GM18951 (cell line): Measurements from ENCODE around the gene KLC4.
"Not testable (repeated sequence)": the region's sequence is repeated elsewhere in the genome, so short reads cannot be mapped to it uniquely, and the experiment has no call there.

Experiments used
- POLR2A ChIP-seq: IDR thresholded peaks from 4 replicates; pipeline ENCODE4 v1.6.1; 2011; ENCODE audit warnings: mild to moderate bottlenecking; ENCODE audit not compliant: insufficient read length, insufficient read depth; ENCODE audit errors: extremely low read depth
- in situ Hi-C: fragments of 300-500 bp; cut with MboI; formaldehyde crosslinking; loops from one replicate; pipeline ENCODE4 v1.12.0; 2022; ENCODE audit warnings: low sequenced_read_pairs, mixed read lengths, inconsistent platforms; ENCODE audit not compliant: unreplicated experiment

The KLC4 gene

DNA sequence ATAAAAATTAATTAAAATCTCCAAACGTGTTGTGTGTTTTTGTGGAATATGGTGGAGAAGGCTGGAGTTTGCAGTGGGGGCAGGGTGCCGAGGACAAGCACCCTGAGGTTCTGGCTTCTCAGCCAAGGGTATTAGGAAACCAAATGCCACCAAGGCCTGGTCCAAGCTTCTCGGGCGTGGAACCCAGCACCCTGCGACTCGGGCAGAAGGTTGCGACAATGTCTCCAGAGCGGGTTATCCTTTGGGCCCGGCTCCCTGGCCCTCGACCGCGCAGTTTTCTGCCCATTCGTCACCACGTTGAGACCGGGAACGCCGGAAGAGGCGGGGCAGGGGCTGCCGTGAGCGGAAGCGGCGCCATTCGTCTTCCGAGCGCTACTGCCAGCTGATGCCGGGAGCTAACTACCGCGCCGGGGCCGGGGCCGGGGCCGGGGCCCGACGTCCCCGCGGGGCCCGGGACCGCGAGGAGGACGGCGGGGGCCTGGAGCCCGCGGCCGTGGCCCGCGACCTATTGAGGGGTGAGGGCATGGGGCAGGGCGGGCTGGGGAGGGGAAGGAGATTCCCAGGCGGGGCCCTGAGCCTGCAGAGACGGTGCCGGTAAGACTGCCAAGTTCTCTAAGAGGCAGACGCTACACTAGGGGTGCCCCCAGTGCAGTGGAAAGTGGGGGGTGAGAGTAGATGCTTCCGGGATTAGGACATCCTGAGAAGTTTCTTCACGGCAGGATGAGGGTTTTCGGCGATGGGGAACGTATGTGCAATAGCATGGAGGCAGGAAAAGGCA lies 38.0 kb upstream of the KLC4 start, which contains the start of gene RRP36:
Gene RRP36, plus strand, starts transcription at position 354 of the 778 bp plus-strand sequence. Its CDS starts 32 bp downstream, at position 386.
- in situ Hi-C loops = no loop called here
- TF ChIP-seq POLR2A = peak; percentile 72

DNA sequence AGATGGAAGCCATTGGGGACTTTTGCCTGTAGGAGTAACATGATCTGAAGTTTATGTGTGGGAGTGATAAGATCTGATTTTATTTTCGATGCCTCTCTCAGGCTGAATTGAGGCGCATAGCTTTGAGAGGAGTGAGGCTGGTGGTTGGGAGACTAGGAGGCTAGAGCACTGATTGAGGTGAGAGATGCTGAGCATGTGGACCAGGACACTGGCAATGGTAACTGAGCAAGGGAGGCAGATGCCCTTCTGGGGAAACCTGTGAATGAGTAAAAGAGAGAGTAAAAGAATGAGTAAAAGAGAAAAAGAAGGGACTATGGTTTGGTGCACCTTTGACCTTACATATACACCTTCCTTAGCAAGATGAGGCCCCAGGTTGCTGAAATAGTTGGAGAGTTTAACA lies 35.0 kb upstream of the KLC4 start:
- in situ Hi-C loops = no loop called here
- TF ChIP-seq POLR2A = no peak

DNA sequence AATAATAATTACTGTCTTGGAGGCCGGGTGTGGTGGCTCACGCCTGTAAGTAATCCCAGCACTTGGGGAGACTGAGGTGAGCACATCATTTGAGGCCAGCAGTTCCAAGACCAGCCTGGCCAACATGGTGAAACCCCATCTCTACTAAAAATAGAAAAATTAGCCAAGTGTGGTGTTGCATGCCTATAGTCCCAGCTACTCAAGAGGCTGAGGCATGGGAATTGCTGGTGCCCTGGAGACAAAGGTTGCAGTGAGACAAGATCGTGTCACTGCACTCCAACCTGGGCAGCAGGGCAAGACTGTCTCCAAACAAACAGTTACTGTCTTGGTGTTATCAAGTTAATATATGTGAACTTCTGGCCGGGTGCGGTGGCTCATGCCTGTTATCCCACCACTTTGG lies 33.1 kb upstream of the KLC4 start:
- in situ Hi-C loops = no loop called here

DNA sequence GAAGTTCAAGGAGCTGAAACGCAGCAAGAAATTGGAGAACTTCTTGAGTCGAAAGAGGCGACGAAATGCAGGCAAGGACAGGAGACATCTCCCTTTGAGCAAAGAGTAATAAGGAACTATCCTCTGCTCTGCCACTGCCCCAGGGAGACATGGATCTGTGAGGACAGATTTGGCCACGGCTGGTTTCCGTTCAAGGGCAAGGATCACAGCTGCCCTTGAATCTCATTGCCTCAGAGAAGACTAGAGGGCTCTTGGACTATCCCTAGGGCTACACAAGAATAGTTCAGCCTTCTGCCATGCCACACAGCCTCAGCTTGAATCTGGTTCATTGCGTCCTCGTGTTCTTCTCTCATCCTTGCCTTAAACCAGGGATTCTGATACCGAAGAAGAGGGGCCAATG lies 30.3 kb upstream of the KLC4 start:
- in situ Hi-C loops = no loop called here
- no peak for TF ChIP-seq POLR2A

More for the DNA sequence above, 33.1 kb upstream of the KLC4 start:
- TF ChIP-seq POLR2A = no peak

DNA sequence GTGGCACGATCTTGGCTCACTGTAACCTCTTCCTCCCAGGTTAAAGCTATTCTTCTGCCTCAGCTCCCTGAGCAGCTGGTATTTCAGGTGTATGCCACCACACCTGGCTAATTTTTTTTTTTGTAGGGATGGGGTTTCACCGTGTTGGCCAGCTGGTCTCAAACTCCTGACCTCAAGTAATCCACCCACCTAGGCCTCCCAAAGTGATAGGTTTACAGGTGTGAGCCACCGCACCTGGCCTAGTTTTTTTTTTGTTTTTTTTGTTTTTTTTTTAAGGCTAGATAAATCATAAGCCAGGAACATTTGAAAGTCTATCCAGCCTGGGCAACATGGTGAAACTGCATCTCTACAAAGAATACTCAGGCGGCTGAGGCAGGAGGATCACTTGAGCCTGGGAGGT lies 27.1 kb upstream of the KLC4 start:
- TF ChIP-seq POLR2A = no peak
- in situ Hi-C loops = no loop called here

DNA sequence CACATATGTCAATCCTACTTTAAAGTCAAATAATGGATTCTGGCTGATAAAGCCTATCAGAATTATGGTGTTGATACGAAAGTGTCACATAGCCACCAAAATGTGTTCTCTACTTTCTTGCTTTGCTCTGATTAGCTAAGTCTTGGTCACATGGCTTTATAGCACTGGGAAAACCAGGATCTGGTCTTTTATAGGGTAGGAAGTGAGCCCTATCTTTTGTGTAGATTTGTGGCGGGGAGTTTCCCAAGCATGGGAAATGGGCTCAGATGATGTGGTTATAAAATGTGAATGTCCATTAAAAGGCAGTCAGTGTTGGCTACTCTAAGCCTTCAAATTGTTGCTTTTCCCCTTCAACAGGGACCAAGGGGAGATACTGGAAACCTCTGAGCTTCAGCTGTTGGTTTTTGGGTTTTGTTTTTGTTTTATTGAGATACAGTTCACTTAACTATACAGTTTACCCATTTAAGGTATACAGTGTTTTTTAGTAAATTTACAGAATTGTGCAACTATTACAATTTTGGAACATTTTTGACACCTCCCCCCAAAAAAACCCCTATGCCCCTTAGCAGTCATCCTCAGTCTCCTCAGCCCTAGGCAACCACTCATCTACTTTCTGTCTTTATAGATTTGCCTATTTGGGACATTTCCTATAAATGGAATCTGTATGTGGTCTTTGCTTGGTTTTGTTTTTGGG lies 25.8 kb upstream of the KLC4 start:
- no peak for TF ChIP-seq POLR2A
- in situ Hi-C loops = no loop called here

DNA sequence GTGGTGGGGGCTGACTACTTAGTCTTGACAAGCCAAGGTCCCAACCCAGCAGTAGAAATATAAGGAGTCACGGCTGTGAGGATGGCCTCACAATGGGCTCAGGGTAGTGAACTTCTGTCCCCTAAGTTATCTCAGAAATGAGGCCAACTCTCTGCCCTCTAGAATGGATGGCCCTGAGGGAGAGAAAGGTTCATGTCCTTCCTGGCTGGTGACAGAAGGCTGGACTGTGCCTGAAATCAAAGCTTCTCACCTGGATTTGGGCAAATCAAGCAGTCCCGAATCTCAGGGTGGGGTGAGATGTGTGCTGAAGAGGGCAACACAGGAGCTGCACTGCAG lies 25.3 kb upstream of the KLC4 start:
- TF ChIP-seq POLR2A = no peak

DNA sequence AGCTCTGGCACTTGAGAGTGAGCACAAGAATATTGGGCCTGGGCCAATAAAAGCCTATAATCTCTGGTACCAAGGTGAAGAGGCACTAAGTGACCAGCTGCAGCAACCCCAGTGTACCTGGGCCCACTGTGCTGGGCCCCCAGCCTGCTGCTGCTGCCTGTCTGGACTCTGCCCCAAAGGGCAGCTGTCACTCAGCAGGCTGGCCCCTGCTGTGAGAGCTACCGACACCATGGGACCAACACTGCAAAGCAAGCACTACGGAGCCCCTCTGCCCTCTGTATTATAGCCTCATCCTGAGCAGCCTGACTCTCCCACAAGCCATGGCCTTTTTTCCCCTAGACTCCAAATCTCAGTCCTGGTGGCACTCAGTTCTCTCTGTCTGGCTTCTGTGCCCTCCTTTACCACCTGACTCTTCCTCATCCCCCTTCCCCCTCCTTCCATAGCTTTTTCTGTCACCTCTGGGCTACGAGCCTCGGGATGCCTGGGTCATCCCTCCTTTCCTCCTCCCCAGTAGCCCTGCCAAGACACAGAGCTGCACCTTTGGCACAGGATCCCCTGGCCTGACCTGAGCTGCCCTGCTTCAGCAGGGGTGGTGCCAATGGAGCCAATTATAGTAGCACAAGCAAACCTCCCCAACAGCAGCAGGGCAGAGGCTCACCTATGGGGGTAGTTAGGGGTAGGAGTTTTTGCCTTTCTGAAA lies 23.8 kb upstream of the KLC4 start:
- TF ChIP-seq POLR2A = no peak
- in situ Hi-C loops = no loop called here

More for the DNA sequence above, 25.3 kb upstream of the KLC4 start:
- in situ Hi-C loops = no loop called here

DNA sequence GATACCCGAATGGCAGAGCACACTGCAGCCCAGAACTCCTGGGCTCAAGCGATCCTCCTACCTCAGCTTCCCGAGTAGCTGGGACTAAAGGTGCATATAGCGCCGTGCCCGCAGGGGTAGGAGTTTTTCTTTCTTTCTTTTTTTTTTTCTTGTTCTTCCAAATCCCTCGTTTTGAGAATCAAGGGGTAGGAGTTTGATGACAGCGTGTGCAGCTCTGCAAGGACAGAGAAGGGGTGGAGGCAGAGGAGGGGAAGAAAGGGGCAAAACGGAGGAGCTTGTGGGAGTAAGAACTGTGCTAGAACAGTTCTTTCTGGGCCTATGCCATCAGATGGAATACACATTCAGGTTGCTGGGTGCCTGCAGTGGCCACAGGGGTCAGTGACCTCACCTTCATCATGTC lies 22.7 kb upstream of the KLC4 start:
- TF ChIP-seq POLR2A = no peak
- in situ Hi-C loops = no loop called here

DNA sequence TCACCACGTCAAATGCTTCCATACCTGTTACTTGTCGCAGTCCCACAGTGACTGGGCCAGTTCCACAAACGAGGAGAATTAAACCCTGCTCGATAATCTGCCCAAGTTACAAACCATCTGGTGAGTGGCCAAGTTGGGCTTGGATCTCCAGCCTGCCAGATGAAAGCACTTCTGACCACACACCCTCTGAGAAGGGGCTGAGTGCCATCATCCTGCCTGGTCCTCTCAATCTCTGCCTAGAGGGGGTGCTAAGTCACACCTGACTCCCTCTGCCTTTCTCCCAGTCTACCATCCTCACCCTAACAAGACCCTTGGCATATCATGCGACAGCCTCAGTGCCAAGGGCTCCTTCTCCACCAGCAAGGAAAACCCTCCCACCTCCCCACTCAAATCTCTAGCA lies 22.2 kb upstream of the KLC4 start:
- no peak for TF ChIP-seq POLR2A
- in situ Hi-C loops = no loop called here

DNA sequence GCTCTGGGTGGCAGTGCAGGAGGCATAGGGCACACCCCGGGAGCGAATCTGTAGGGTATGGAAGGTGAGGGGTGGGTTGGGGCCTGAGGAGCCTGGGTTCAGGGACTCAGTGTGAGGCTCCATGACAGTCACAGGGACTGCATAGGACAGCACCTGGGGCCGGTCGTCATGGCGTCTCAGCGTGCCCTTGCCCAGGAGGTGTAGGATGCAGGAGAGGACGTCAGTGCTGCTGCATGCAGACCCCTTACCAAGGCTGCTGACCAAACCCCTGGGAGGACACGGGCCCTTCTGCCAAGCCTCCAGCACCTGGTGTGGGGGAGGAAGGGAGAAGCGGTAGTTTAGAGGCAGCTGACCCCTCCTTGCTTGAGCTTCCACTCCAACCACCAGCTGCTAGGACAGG lies 21.7 kb upstream of the KLC4 start:
- in situ Hi-C loops = no loop called here
- no peak for TF ChIP-seq POLR2A

DNA sequence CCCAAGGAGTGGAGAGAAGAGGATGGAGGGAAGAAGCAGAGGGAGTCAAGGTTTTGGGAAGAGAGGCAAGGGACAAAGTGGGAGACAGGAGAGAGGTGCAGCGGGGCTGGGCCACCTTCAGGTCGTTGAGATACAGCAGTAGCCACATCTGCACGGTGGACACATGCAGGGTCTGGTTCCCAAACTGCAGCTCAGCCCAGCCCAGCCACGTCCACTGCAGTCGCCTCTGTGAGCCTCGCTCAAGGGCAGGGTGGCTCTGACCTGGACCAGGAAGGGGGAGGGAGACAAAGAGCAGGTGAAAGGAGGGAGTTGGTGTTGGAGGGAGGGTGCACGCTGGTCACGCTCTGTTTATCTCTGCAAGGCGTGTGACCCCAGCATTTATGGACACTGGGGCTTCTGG lies 20.7 kb upstream of the KLC4 start:
- no peak for TF ChIP-seq POLR2A
- in situ Hi-C loops = no loop called here

DNA sequence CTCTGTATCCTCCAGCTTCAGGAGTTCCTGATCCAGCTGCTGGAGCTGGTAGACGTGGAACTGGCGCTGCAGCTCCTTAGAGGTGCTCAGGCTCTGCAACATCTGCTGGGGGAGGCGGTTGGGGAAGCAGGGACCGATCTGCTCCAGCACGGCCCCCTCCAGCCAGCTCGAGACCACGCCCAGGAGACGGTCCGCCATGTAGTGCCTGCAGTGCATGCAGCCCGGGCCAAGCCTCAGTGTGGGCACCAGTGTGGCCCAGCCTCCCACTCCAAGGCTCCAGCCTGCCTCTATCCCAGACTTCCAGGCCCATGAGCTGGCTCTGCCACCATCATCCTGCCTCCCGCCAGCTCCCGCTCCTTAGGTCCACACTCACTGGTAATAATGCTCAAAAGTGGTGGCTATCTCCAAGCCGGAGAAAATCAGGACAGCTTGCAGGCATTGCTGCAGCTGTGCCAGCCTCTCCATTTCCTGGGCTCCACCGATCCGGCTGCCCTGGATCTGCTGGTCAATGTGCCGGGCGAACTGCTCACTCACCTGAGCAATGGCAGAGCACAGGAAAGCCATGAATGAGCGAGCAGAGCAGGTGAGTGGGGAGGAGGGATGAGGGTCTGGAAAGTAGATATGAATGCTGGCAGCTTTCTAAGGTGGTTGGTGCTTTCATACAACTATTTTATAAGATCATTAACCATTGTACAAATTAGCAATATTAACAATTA lies 18.7 kb upstream of the KLC4 start:
- TF ChIP-seq POLR2A = no peak
- in situ Hi-C loops = no loop called here

DNA sequence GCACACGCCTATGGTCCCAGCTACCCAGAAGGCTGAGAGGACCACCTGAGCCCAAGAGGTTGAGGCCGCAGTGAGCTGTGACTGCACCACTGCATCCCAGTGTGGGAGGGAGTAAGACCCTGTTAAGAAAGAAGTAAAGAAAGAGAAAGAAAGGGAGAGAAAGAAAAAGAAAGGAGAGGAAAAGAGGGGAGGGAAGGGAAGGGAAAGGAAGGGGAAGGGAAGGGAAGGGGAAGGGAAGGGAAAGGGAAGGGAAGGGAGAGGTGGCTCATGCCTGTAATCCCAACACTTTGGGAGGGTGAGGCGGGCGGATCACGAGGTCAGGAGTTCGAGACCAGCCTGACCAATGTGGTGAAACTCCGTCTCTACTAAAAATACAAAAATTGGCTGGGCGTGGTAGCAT lies 18.0 kb upstream of the KLC4 start:
- in situ Hi-C loops = not testable (repeated sequence)
